22Rv1 (cell line): ENCODE results near the gene POLL.

Source experiments
- ZFX ChIP-seq: fragments of 450-650 bp; IDR thresholded peaks from 2 replicates; pipeline ENCODE4 v1.6.1; 2017; ENCODE audit warnings: antibody characterized with exemption, borderline replicate concordance
- TF ChIP-seq, protein P1 (sequence below): fragments of 450-650 bp; IDR thresholded peaks from 2 replicates; pipeline ENCODE4 v1.5.1; 2017; ENCODE audit warnings: mild to moderate bottlenecking

DNA sequence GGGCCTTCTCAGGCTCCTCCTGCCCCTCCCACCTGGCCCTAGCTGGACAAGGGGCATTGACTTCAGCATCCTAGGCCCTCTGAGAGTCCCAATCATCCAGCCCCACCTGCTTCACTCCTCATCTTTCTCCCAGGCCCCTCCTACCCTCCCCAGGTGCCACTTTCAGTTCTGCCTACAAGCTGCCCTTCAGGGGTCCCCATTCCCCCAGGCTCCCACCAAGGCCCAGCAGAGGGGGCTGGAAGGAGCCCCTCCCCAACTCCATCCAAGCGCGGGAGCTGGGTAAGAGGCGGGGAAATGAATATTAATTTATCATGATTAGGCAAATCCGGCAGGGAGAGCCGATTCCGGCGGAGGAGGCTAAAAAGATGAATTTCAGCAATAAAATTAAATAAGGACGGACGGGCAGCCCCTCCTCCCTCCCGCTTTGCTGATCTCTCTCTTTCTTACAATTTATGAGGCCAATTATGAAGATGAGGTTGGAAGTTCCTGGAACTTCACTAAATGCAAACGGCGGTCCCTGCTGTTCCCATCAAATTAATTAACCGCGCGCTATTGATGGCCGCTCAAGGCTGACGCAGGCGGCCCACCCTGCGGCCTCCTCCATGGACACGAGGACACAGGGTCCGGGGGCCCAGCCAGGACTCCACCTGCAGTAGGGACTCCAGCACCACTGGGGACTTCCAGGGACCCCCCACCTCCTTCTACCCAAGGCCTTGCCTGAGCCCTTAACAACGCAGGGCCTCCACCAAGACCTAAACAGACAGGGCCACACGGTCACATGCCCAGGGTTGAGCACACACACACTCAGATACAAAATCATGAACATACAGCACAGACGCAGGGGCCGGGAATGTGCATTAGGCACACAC, 13.9 kb downstream of the POLL start:
- TF ChIP-seq, protein P1, sequence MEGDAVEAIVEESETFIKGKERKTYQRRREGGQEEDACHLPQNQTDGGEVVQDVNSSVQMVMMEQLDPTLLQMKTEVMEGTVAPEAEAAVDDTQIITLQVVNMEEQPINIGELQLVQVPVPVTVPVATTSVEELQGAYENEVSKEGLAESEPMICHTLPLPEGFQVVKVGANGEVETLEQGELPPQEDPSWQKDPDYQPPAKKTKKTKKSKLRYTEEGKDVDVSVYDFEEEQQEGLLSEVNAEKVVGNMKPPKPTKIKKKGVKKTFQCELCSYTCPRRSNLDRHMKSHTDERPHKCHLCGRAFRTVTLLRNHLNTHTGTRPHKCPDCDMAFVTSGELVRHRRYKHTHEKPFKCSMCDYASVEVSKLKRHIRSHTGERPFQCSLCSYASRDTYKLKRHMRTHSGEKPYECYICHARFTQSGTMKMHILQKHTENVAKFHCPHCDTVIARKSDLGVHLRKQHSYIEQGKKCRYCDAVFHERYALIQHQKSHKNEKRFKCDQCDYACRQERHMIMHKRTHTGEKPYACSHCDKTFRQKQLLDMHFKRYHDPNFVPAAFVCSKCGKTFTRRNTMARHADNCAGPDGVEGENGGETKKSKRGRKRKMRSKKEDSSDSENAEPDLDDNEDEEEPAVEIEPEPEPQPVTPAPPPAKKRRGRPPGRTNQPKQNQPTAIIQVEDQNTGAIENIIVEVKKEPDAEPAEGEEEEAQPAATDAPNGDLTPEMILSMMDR: no peak
- TF ChIP-seq ZFX: no peak
